Stimulated activated CD4-positive, alpha-beta T cell treated with anti-CD3 and anti-CD28 coated beads, Interleukin-4, amount 100 ng/mL, for 1 hour (primary cell): ENCODE data around the gene CEP170.
"Not testable (repeated sequence)": the region's sequence is repeated elsewhere in the genome, so short reads cannot be mapped to it uniquely, and the experiment has no call there.

Experiments used
- DNase-seq: peaks from one replicate; pipeline ENCODE4 v3.0.0-alpha.2; 2020

Gene CEP170

DNA sequence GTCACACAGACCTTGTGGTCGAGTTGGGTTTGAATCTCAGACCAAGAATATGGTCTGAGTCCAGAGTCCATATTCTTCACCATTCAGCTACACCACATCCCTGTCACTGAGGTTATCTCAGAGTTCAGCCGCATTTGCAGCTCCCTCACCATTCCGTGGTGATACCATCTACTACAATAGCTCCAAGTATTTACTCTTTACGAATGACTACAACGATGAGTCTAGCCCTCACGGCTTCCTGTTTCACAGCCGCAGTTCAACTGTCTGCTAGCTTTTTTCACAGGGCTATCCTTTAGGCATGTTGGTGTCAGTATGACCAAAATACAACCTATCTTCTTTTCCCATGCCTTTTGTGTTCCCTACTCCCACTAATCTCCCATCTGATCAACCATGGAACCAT, 104.2 kb downstream of the CEP170 start:
- DNase-seq: not testable (repeated sequence)

DNA sequence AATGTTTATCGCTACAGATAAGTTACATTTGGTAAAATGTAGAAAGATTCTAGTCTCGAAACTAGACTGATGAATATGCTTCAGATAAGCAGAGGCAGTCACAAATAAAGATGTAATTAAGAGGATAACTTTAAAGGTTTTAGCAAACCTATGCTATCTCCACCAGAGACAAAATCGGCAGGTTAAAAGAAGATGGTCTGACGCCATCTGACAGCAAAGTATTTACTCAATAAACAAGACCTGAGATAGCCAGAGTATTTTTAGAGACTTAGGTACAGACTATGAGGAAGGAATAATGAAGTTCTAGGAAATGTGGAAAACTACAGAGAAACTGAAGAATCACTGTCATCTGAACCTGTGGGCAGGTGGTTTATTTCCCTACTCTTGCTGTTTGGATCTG, 106.0 kb downstream of the CEP170 start:
- not testable (repeated sequence) for DNase-seq

DNA sequence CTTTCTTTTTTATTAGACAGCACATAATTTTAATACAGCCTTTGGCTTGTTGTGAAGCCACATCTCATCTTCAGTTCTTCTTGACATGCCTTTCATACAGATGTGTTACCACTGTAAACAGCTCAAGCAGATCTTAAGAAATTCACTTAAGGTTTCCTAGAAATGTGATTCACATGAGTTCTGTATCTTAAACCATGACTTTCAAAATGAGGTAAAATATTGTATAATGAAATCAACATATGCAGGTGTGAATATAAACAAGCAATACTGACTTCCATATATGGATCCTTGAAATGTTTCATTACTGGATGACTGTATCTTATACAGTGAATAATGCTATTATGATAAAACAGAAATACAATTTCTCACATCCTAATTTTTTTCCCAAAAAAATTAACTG, 107.7 kb downstream of the CEP170 start:
- DNase-seq: not testable (repeated sequence)

DNA sequence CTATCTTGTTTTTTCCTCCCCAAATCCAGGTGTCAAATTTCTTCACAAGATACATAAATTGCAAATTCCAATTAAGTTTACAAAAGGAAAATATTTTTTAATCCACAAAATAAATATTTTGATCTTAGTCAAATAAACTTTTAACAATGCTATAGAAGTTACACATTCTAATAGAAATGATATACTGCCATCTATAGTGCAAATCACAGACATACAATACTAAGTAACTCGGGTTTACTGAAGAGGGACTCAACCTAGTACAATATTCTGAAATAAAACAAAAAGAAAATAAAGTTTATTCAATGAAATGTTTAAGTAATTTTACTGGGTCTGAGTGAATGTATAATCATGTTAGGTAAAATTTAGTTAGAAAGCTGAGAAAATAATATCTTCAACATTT, 114.6 kb downstream of the CEP170 start:
- DNase-seq: not testable (repeated sequence)

DNA sequence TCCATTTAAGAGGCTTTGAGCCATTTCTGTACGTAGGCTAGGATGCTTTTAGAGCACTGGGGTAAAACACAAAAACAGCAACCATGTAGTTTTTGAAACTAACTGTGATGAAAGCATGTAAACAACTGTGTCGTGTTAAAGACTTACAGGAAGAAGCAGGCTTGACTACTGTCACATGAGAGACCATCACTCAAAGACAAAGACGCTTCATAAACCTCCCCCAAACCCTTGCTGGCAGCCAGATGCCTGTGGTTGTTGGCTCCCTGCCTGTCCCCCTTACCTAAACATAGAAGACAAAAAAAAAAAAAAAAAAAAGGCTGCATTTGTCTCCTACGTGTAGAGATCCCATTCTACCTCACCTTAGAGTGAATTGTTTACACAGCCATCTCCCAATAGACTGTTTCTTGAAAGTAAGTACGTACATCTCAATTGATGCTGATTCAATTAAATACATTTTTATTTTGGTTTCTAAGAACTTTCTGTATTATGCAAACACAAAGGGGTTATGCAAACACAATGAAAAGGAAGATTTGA, 132.1 kb downstream of the CEP170 start:
- DNase-seq: not testable (repeated sequence)

DNA sequence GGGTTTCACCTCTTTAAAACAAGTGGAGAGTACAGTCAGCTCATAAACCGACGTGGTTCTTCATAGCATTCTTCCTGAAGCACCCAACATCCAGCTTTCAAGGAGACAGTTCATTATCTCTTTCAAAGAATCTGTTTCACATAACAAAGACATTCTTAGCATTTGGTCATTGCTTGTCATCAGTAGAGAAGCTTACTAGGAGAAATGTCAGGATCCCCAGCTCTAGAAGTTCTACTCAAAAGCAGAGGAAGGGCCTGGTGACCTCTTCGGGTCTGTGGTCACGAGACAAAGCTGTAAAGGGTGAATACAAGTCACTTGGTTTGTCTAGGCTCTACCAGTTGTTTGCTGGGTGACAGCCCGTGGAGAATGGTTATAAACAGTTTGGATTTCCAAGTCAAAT, 133.1 kb downstream of the CEP170 start:
- not testable (repeated sequence) for DNase-seq

DNA sequence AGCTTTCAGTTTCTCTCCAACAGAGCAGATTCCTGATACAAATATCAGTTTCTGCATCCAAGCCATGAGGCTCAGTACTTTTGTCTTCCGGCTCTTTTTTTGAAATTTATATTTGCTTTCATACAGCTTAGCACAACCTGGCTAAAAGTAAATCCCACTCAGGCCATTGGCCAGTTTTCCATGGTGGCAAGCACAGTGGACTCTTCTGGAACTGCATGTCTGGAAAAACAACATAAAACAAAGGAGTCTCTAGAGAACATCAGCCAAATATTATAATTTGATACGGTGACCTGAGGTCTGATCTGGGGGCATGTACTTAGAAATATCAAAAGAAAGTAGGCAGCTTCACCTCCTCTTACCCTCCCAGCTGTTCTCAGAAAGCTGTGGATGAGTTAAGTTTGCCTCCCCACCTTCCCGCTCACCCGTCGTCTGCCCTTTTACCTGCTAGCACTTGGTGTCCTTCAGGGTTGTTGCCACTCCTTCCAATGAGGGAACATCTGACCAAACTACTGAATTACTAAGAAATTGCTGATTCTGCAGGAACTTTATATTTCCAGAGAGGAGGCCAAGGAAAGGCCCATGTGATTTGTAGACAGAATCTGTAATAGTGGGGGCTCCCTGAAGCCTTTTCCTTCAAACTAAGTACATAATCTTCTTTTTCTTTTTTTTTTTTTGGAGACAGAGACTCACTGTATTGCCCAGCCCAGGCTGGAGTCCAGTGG, 136.3 kb downstream of the CEP170 start:
- DNase-seq: not testable (repeated sequence)

DNA sequence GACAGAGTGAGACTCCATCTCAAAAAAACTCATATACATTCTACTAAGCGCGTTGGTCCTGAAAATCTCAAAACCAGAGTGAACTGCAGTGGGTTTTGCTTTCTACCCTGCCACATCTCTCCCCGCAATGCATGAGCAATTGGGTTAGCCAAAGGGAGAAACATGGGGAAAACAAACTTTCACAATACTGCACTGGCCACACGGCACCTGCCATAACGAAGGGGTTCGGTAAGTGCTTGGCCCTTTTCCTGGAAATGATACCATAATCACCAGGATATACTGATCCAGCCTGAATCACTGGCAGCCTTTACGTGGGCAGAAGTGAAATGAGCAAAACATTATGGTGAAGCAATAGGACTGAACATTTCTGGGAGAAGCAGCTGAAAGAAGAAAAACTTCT, 138.9 kb downstream of the CEP170 start:
- DNase-seq: not testable (repeated sequence)

DNA sequence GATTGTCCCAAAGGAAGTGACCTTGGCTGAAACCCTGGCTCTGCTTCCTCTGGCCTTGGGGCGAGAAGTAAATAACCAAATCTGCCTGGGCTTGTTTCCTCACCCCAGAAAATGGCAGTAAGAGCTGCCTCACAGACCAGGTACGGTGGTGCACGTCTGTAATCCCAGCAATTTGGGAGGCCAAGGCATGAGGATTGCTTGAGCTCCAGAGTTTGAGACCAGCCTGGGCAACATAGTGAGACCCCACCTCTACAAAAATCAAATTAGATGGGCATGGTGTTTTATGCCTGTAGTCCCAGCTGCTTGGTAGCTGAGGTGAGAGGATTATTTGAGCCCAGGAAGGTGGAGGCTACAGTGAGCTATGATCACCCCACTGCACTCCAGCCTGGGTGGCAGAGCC, 140.3 kb downstream of the CEP170 start:
- DNase-seq: not testable (repeated sequence)

DNA sequence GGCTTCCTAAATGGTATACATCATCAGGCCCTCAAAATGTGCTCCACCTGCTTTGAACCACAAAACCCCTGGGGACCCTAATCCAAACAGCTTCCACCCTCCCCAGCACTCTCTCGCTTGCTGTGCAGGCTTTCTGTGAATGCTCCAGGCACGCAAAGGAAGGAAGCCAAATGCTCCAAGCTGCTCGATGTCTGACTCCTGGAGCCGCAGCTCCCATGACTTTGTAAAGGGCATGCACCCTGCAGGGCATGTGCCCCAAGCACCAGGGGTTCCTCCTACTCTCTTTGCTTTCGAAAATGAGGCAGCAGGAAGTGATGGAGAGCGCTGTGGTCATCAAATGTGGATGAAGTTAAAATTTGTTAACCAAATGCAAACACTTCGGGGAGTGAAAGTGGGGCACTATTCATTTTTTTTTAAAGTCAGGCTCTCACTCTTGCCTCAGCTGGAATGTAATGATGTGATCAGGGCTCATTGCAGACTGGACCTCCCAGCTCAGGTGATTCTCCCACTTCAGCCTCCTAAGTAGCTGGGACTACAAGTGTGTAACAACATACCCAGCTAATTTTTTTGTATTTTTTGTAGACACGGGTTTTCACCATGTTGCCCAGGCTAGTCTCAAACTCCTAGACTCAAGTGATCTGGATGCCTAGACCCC, 140.9 kb downstream of the CEP170 start:
- not testable (repeated sequence) for DNase-seq

DNA sequence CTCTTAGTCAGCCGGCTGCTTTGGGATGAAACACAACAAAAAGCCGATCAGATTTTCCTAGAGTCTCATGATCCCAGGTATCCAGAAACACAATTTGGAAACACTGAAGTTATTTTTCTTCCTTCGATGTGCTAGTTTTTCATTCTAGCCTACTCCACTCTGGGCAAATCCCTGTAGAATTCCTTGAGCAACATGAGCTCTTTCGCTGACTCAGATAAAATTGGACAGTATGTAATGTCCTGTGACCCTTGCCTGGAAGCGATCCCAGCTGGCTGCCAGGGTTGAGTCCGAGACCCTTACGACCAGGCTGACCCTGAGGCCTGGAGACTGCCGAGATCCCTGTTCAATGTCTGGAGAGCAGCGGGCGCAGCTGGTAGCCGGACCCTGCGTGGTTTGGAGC, 147.9 kb downstream of the CEP170 start:
- DNase-seq: not testable (repeated sequence)

DNA sequence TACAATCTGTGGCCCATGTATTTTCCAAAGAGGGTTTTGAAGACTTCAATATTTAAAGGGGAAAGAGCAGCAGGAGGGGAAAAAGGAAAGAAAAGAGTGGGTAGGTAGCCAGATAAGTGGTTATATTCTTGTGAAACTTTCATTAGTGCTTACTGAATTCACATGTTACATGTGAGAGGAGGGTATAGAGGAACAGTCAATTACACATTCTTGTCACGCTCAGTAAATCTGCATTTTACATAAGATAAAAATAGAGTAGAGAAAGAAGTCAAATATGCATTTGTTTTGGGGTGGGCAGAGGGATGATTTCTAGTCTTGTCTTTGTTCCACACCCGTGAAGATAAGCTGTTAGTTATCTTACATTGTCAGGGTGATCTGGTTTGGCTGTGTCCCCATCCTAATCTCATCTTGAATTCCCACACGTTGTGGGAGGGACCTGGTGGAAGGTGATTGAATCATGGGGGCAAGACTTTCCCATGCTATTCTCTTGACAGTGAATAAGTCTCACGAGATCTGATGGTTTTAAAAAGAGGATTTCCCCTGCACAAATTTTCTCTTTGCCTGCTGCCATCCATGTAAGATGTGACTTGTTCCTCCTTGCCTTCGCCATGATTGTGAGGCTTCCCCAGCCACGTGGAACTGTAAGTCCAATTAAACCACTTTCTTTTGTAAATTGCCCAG, 149.3 kb downstream of the CEP170 start:
- not testable (repeated sequence) for DNase-seq

DNA sequence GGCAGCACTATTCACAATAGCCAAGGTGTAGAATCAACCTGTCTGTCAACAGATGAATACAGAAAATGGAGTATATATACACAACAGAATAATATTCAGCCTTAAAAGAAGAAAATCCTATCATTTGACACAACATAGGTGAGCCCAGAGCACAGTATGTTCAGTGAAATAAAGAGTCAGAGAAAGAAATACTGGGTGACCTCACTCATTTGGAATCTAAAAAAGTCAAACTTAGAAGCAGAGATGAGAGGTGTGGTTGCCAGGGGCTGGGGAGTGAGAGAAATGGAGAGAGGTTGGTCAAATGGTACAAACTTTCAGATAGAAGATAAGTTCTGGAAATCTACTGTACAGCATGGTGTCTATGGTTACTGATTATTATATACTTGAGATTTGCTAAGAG, 150.0 kb downstream of the CEP170 start:
- not testable (repeated sequence) for DNase-seq

DNA sequence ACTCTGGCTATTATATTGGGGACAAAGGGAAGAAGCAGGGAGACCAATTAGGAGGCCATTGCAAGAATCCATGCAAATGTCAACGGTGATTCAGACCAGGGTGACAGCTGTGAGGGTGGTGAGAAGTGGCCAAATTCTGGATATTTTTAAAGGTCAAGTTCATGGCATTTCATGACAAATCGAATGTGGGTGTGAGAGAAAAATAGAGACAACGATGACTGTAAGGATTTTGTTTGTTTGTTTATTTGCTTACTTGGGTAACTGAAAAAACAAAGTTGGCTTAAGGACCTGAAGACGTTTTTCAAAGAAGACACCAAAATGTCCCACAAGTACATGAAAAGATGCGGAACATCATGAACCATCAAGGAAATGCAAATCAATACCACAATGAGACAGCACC, 150.6 kb downstream of the CEP170 start:
- DNase-seq: not testable (repeated sequence)

DNA sequence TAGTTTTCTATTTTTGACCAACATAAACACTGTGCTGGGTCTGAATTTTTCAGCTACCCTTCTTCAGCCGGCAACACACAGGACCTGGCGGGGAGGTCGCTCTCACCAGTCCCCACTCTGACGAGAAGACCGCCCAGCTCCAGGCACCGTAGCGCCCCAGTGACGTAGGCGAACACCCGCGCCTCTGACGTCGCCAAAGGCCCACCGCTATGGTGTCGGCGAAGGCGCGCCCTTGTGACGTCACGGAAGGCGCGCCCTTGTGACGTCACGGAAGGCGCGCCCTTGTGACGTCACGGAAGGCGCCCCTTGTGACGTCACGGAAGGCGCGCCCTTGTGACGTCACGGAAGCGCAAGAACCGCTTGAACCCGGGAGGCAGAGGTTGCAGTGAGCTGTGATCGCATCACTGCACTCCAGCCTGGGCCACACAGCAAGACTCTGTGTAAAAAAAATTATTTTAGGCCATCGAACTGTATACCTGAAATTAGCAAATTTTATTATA, 153.5 kb downstream of the CEP170 start:
- DNase-seq: peak; percentile 67

DNA sequence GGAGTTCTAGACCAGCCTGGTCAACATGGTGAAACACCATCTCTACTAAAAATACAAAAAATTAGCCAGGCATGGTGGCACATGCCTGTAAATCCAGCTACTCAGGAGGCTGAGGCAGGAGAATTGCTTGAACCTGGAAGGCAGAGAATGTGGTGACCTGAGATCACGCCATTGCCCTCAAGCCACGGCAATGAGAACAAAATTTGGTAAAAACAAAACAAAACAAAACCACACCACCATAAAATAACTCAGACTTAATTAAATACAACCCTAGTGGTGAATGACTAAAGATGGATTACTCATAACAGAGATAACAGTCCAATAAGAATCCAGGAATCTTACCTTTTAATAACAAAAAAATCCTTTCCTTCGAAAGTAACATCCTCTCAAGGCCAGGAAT, 167.7 kb downstream of the CEP170 start:
- not testable (repeated sequence) for DNase-seq
